Measurements from ENCODE around the gene MXRA8.

Gene MXRA8

GRCh38 chr1:1336446-1336845 lies 21.9 kb downstream of the MXRA8 start:
- no peak for TF ChIP-seq CTCF (IDR thresholded peaks at IDR 0.05)
- Histone ChIP-seq H3K27me3 (no peaks in the 10 kb centered on the region), H3K4me1 (peaks cover 0 to 22% (median 0%) of the 10 kb centered on the region in 4 donors), H3K4me3 (no peak overlapping the region), H3K27ac (no peak overlapping the region), H3K36me3 (peaks cover 15 to 63% (median 56%) of the 10 kb centered on the region in 3 donors), H3K9me3 (no peaks in the 10 kb centered on the region)
- intact Hi-C loops (cut with DNase I; ENCODE audit: low total_unique reads), result no loop called here
- DNase-seq, result no peak

- TF ChIP-seq CTCF (IDR thresholded peaks at IDR 0.05), result no peak
- no peak for DNase-seq
- Histone ChIP-seq H3K27ac (no peak overlapping the region), H3K9me3 (no peaks in the 10 kb centered on the region), H3K4me3 (no peak overlapping the region), H3K4me1 (peaks cover 0 to 28% (median 0%) of the 10 kb centered on the region in 4 donors), H3K36me3 (peaks cover 15 to 57% (median 53%) of the 10 kb centered on the region in 3 donors), H3K27me3 (no peaks in the 10 kb centered on the region)
- intact Hi-C loops (cut with DNase I; ENCODE audit: low total_unique reads), result no loop called here
Observed at GRCh38 chr1:1335792-1336248, 22.5 kb downstream of the MXRA8 start.

- H3K27me3 ChIP-seq, result no peaks in the 10 kb centered on the region
- peaks cover 15 to 52% (median 48%) of the 10 kb centered on the region in 3 donors for H3K36me3 ChIP-seq
- no peak for TF ChIP-seq CTCF (IDR thresholded peaks at IDR 0.05)
- no peak overlapping the region for H3K27ac ChIP-seq
- peaks cover 0 to 30% (median 0%) of the 10 kb centered on the region in 4 donors for H3K4me1 ChIP-seq
- no peak for DNase-seq
- intact Hi-C loops (cut with DNase I; ENCODE audit: low total_unique reads), result no loop called here
- H3K9me3 ChIP-seq, result no peaks in the 10 kb centered on the region
- no peak overlapping the region for H3K4me3 ChIP-seq
Observed at GRCh38 chr1:1335283-1335682, 23.1 kb downstream of the MXRA8 start.

GRCh38 chr1:1334835-1335234 lies 23.5 kb downstream of the MXRA8 start:
- TF ChIP-seq CTCF (IDR thresholded peaks at IDR 0.05), result no peak
- H3K9me3 ChIP-seq, result no peaks in the 10 kb centered on the region
- peaks cover 0 to 30% (median 0%) of the 10 kb centered on the region in 4 donors for H3K4me1 ChIP-seq
- no peak for DNase-seq
- H3K27me3 ChIP-seq, result no peaks in the 10 kb centered on the region
- intact Hi-C loops (cut with DNase I; ENCODE audit: low total_unique reads), result no loop called here
- peaks cover 15 to 47% (median 44%) of the 10 kb centered on the region in 3 donors for H3K36me3 ChIP-seq
- H3K27ac ChIP-seq, result no peak overlapping the region
- no peak overlapping the region for H3K4me3 ChIP-seq

- Histone ChIP-seq H3K4me1 (peaks cover 0 to 30% (median 0%) of the 10 kb centered on the region in 4 donors), H3K4me3 (no peak overlapping the region)
- intact Hi-C loops (cut with DNase I; ENCODE audit: low total_unique reads), result no loop called here
Observed at GRCh38 chr1:1333551-1334241, 24.7 kb downstream of the MXRA8 start.

More at GRCh38 chr1:1333551-1334241, 24.7 kb downstream of the MXRA8 start:
- DNase-seq, result no peak
- H3K9me3 ChIP-seq, result no peaks in the 10 kb centered on the region
- TF ChIP-seq CTCF (IDR thresholded peaks at IDR 0.05), result no peak
- peaks cover 8 to 38% (median 32%) of the 10 kb centered on the region in 3 donors for H3K36me3 ChIP-seq
- no peak overlapping the region for H3K27ac ChIP-seq
- H3K27me3 ChIP-seq, result no peaks in the 10 kb centered on the region
